CD8-positive, alpha-beta memory T cell (primary cell): ENCODE results near the gene PCDH9. TPM values are rescaled to one million over a fixed set of nuclear protein-coding genes. Genes with fewer than 3 reads are reported as not detected.

Experiments used
- CTCF ChIA-PET: fragments of 350-600 bp; sonication (Branson Sonifier 250); formaldehyde crosslinking; loops from one replicate; lab custom pipeline; 2021; ENCODE audit warnings: antibody characterized with exemption; lab: Charles Lee
- POLR2A ChIA-PET: fragments of 350-600 bp; sonication (Branson Sonifier 250); formaldehyde crosslinking; loops from one replicate; lab custom pipeline; 2021; ENCODE audit warnings: antibody characterized with exemption; lab: Charles Lee
- DNase-seq, 5 donors: peaks; one replicate each; pipeline versions ENCODE4 v3.0.0 to v3.0.0-alpha.2; 2020 to 2022; ENCODE audit warnings: mixed read lengths in 1 of 5
- H3K27ac ChIP-seq: one replicate; pipeline ENCODE4 v1.7.0; 2013; ENCODE audit warnings: low read depth, mild to moderate bottlenecking, low read length, moderate library complexity
- H3K27me3 ChIP-seq: 2 replicates; pipeline ENCODE4 v1.7.0; 2013; ENCODE audit warnings: low read length, mild to moderate bottlenecking; ENCODE audit not compliant: insufficient read depth, poor library complexity, severe bottlenecking
- H3K36me3 ChIP-seq: 2 replicates; pipeline ENCODE4 v1.7.0; 2013; ENCODE audit warnings: mild to moderate bottlenecking, low read length, moderate library complexity; ENCODE audit not compliant: insufficient read depth
- H3K4me1 ChIP-seq: 2 replicates; pipeline ENCODE4 v1.7.0; 2013; ENCODE audit warnings: mild to moderate bottlenecking, low read length, moderate library complexity; ENCODE audit not compliant: insufficient read depth
- H3K4me3 ChIP-seq: 2 replicates; pipeline ENCODE4 v1.7.0; 2013; ENCODE audit warnings: mild to moderate bottlenecking, low read length
- H3K9me3 ChIP-seq: 2 replicates; pipeline ENCODE4 v1.7.0; 2013; ENCODE audit warnings: mild to moderate bottlenecking, low read length
- H3K27ac Mint-ChIP-seq, 8 donors: one replicate each; pipeline ENCODE4 v1.8.0; 2020 to 2021; ENCODE audit warnings: mixed read lengths in 8 of 8, mild to moderate bottlenecking in 6 of 8, inconsistent platforms in 3 of 8, moderate library complexity in 3 of 8
- H3K27me3 Mint-ChIP-seq, 2 donors: one replicate each; pipeline ENCODE4 v1.8.0; 2020 to 2021; ENCODE audit warnings: mixed read lengths in 2 of 2, mild to moderate bottlenecking in 1 of 2, moderate library complexity in 1 of 2
- H3K36me3 Mint-ChIP-seq, 3 donors: one replicate each; pipeline ENCODE4 v1.8.0; 2020 to 2021; ENCODE audit warnings: mixed read lengths in 3 of 3, inconsistent platforms in 1 of 3, mild to moderate bottlenecking in 1 of 3
- H3K4me1 Mint-ChIP-seq, 3 donors: one replicate each; pipeline ENCODE4 v1.8.0; 2020 to 2021; ENCODE audit warnings: mixed read lengths in 3 of 3, inconsistent platforms in 1 of 3, mild to moderate bottlenecking in 1 of 3
- H3K4me3 Mint-ChIP-seq, 7 donors: one replicate each; pipeline ENCODE4 v1.8.0; 2020 to 2021; ENCODE audit warnings: mixed read lengths in 7 of 7, mild to moderate bottlenecking in 6 of 7, moderate library complexity in 4 of 7, inconsistent platforms in 2 of 7
- H3K9me3 Mint-ChIP-seq, 5 donors: one replicate each; pipeline ENCODE4 v1.8.0; 2020 to 2022; ENCODE audit warnings: mixed read lengths in 5 of 5, mild to moderate bottlenecking in 3 of 5, moderate library complexity in 2 of 5, inconsistent platforms in 1 of 5
- polyA plus RNA-seq: library from polyadenylated mRNA; unstranded; fragments of 300-500 nt; fragmentation: Illumina TruSeq; gene quantifications from one replicate; pipeline ENCODE4 v1.2.3, GENCODE V29; 2021
- total RNA-seq, 2 experiments: library from RNA; stranded (reverse); gene quantifications; one replicate each; pipeline ENCODE4 v1.2.3, GENCODE V29; 2021

Gene PCDH9
- total and polyA plus RNA-seq, 3 experiments from 2014 or later = 0.09 to 0.21 (median 0.16) TPM

DNA sequence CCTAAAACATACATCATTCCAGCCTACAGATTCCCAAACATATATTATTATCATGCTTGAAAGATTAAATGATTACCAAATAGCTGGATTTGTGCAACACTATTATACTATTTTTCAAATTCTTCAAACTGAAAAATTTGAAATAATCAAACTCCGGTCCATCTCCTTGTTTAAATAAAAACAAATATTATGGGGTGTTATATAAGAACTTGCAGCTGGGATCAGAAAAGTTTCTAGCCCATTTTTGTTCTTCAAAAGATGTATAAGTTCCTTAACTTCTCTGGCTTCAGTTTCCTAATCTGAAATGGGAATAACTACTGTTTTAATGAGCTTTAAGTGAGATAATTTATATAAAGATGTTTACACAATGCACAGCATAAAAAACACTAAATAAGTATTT, 422.9 kb downstream of the PCDH9 start:
- Mint-ChIP-seq H3K27me3 (no peaks in the 10 kb centered on the region), H3K4me1 (no peaks in the 10 kb centered on the region), H3K9me3 (peaks cover 0 to 16% (median 5%) of the 10 kb centered on the region in 5 donors), H3K36me3 (no peaks in the 10 kb centered on the region), H3K27ac (no peak overlapping the region), H3K4me3 (no peak overlapping the region)
- Histone ChIP-seq H3K36me3 (no peaks in the 10 kb centered on the region), H3K27me3 (no peaks in the 10 kb centered on the region), H3K4me3 (no peak overlapping the region), H3K4me1 (no peaks in the 10 kb centered on the region), H3K27ac (no peak overlapping the region), H3K9me3 (no peaks in the 10 kb centered on the region)
- ChIA-PET POLR2A (no interaction called here), CTCF (no interaction called here)
- DNase-seq = no peak

- Mint-ChIP-seq H3K4me1 (no peaks in the 10 kb centered on the region), H3K4me3 (no peak overlapping the region), H3K27ac (no peak overlapping the region), H3K27me3 (no peaks in the 10 kb centered on the region), H3K9me3 (peaks cover 0 to 24% (median 4%) of the 10 kb centered on the region in 5 donors), H3K36me3 (no peaks in the 10 kb centered on the region)
- Histone ChIP-seq H3K27ac (no peak overlapping the region), H3K4me1 (no peaks in the 10 kb centered on the region), H3K36me3 (no peaks in the 10 kb centered on the region), H3K4me3 (no peak overlapping the region), H3K27me3 (no peaks in the 10 kb centered on the region), H3K9me3 (no peaks in the 10 kb centered on the region)
- DNase-seq = no peak
- ChIA-PET CTCF (no interaction called here), POLR2A (no interaction called here)
Observed at GRCh38 chr13:66805657-66806056, 424.5 kb downstream of the PCDH9 start.

GRCh38 chr13:66803808-66804456, 426.2 kb downstream of the PCDH9 start:
- Histone ChIP-seq H3K4me1 (no peaks in the 10 kb centered on the region), H3K36me3 (no peaks in the 10 kb centered on the region), H3K27ac (no peak overlapping the region), H3K27me3 (no peaks in the 10 kb centered on the region), H3K4me3 (no peak overlapping the region), H3K9me3 (no peaks in the 10 kb centered on the region)
- Mint-ChIP-seq H3K4me1 (no peaks in the 10 kb centered on the region), H3K27ac (no peak overlapping the region), H3K9me3 (peaks cover 0 to 34% (median 5%) of the 10 kb centered on the region in 5 donors), H3K36me3 (no peaks in the 10 kb centered on the region), H3K4me3 (no peak overlapping the region), H3K27me3 (no peaks in the 10 kb centered on the region)
- CTCF ChIA-PET = no interaction called here
- POLR2A ChIA-PET = no interaction called here
- no peak for DNase-seq

- DNase-seq = no peak
- H3K27ac ChIP-seq = no peak overlapping the region
- no peaks in the 10 kb centered on the region for H3K9me3 ChIP-seq
- no peaks in the 10 kb centered on the region for H3K4me1 ChIP-seq
- no peaks in the 10 kb centered on the region for H3K4me1 Mint-ChIP-seq
- no peak overlapping the region for H3K4me3 Mint-ChIP-seq
- H3K27me3 ChIP-seq = no peaks in the 10 kb centered on the region
- H3K27me3 Mint-ChIP-seq = no peaks in the 10 kb centered on the region
- ChIA-PET CTCF (no interaction called here), POLR2A (no interaction called here)
- H3K36me3 Mint-ChIP-seq = no peaks in the 10 kb centered on the region
- no peaks in the 10 kb centered on the region for H3K36me3 ChIP-seq
- no peak overlapping the region for H3K4me3 ChIP-seq
- H3K9me3 Mint-ChIP-seq = peaks cover 0 to 40% (median 5%) of the 10 kb centered on the region in 5 donors
- no peak overlapping the region for H3K27ac Mint-ChIP-seq
Observed at GRCh38 chr13:66803013-66803807, 426.9 kb downstream of the PCDH9 start.

DNA sequence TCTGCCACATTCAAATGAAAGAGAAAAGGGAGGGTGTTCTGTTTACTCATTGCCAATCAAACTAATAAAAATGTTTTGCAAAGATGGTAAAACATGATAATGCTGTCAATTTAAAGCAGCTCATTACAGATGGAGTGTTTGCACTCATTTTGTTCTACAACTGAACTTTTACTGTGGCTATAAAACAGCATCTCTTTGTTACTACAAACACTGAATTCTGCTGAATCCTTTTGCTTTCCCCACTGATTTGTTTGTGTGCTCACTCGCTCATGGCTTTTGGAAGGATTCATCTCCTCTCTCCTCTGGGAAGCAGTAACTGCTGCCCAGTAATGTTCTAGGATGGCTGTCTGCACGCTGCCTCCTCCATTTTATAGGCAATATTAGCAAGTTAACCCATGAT, 434.5 kb downstream of the PCDH9 start:
- H3K4me1 Mint-ChIP-seq = no peaks in the 10 kb centered on the region
- no peak overlapping the region for H3K27ac ChIP-seq
- no peaks in the 10 kb centered on the region for H3K4me1 ChIP-seq
- no peaks in the 10 kb centered on the region for H3K36me3 Mint-ChIP-seq
- H3K36me3 ChIP-seq = no peaks in the 10 kb centered on the region
- no peaks in the 10 kb centered on the region for H3K27me3 ChIP-seq
- CTCF ChIA-PET = no interaction called here
- H3K4me3 ChIP-seq = no peak overlapping the region
- H3K4me3 Mint-ChIP-seq = no peak overlapping the region
- POLR2A ChIA-PET = no interaction called here
- DNase-seq = no peak
- H3K9me3 ChIP-seq = no peaks in the 10 kb centered on the region
- no peaks in the 10 kb centered on the region for H3K27me3 Mint-ChIP-seq
- H3K9me3 Mint-ChIP-seq = peaks cover 0 to 21% (median 5%) of the 10 kb centered on the region in 5 donors
- H3K27ac Mint-ChIP-seq = no peak overlapping the region

- DNase-seq = no peak
- Histone ChIP-seq H3K36me3 (no peaks in the 10 kb centered on the region), H3K27ac (no peak overlapping the region), H3K27me3 (no peaks in the 10 kb centered on the region), H3K4me1 (no peaks in the 10 kb centered on the region), H3K9me3 (no peaks in the 10 kb centered on the region), H3K4me3 (no peak overlapping the region)
- H3K9me3 Mint-ChIP-seq = peaks cover 0 to 16% (median 5%) of the 10 kb centered on the region in 5 donors
- H3K27ac Mint-ChIP-seq = no peak overlapping the region
- POLR2A ChIA-PET = no interaction called here
- no peaks in the 10 kb centered on the region for H3K36me3 Mint-ChIP-seq
- CTCF ChIA-PET = no interaction called here
- H3K4me3 Mint-ChIP-seq = no peak overlapping the region
- H3K4me1 Mint-ChIP-seq = no peaks in the 10 kb centered on the region
- H3K27me3 Mint-ChIP-seq = no peaks in the 10 kb centered on the region
Observed at GRCh38 chr13:66794340-66795031, 435.6 kb downstream of the PCDH9 start.

DNA sequence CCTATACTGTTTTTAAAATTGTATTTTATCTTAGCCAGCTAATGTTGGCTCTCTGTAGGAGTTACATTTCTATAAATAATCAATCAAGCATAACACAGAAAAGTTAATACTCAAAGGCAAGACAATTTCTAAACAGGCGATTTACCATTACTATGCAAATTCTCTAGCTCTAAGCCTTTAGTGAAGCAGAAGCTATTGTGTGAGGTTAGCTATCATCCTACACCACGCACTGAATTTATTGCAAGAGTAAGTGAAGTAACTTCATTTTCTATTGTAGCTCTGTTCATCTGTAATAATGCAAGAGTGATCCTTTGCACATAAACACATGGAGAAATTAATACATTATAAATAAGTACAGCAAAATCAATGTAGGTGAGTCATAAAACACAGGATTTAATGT, 439.3 kb downstream of the PCDH9 start:
- no peaks in the 10 kb centered on the region for H3K4me1 ChIP-seq
- H3K36me3 Mint-ChIP-seq = no peaks in the 10 kb centered on the region
- no peaks in the 10 kb centered on the region for H3K9me3 ChIP-seq
- H3K27ac Mint-ChIP-seq = no peak overlapping the region
- no peak for DNase-seq
- H3K4me1 Mint-ChIP-seq = no peaks in the 10 kb centered on the region
- peaks cover 0 to 36% (median 3%) of the 10 kb centered on the region in 5 donors for H3K9me3 Mint-ChIP-seq
- no peaks in the 10 kb centered on the region for H3K36me3 ChIP-seq
- no peak overlapping the region for H3K27ac ChIP-seq
- CTCF ChIA-PET = no interaction called here
- no peaks in the 10 kb centered on the region for H3K27me3 ChIP-seq
- no peak overlapping the region for H3K4me3 ChIP-seq
- H3K27me3 Mint-ChIP-seq = no peaks in the 10 kb centered on the region
- POLR2A ChIA-PET = no interaction called here
- H3K4me3 Mint-ChIP-seq = no peak overlapping the region

- no peaks in the 10 kb centered on the region for H3K27me3 Mint-ChIP-seq
Observed at GRCh38 chr13:66781241-66781640, 448.9 kb downstream of the PCDH9 start.

More at GRCh38 chr13:66781241-66781640, 448.9 kb downstream of the PCDH9 start:
- DNase-seq = no peak
- Histone ChIP-seq H3K4me1 (no peaks in the 10 kb centered on the region), H3K27me3 (no peaks in the 10 kb centered on the region), H3K27ac (no peak overlapping the region), H3K36me3 (no peaks in the 10 kb centered on the region), H3K4me3 (no peak overlapping the region), H3K9me3 (no peaks in the 10 kb centered on the region)
- CTCF ChIA-PET = interaction anchor here (0.8 kb wide), 1 partner anchor 15 kb away, joined by 3 read pairs; no protein-coding TSS in a partner anchor
- Mint-ChIP-seq H3K36me3 (no peaks in the 10 kb centered on the region), H3K4me1 (no peaks in the 10 kb centered on the region), H3K27ac (no peak overlapping the region), H3K9me3 (peaks cover 0 to 20% (median 2%) of the 10 kb centered on the region in 5 donors), H3K4me3 (no peak overlapping the region)
- POLR2A ChIA-PET = no interaction called here
